HT-29 (cell line): Measurements from ENCODE around the gene CIAO1. TPM values are rescaled to one million over a fixed set of nuclear protein-coding genes. Genes with fewer than 3 reads are reported as not detected.

Source experiments
- total RNA-seq: library from RNA; depleted of rRNA; stranded (reverse); fragments of >200 nt; shearing (Covaris generic); gene quantifications from 2 replicates; pipeline ENCODE4 v1.2.3, GENCODE V29; 2014; rRNA removed

Gene CIAO1
- total RNA-seq, 1 experiment from 2014 or later, result 169 TPM

Other genes starting within 250 kb of the CIAO1 start
- gene GPAT2, start 231.3 kb upstream of the CIAO1 start, total RNA-seq, result not detected in 2 replicates
- gene ADRA2B, start 149.7 kb upstream of the CIAO1 start, total RNA-seq, result 0.46 TPM in 1 of 2 replicates, not detected in the other
- 0.18 and 2.5 TPM in 2 replicates for gene ASTL, start 127.7 kb upstream of the CIAO1 start, total RNA-seq
- gene DUSP2, start 120.8 kb upstream of the CIAO1 start, total RNA-seq, result 73.5 and 75.7 TPM in 2 replicates
- gene STARD7, start 57.4 kb upstream of the CIAO1 start, total RNA-seq, result 133 and 166 TPM in 2 replicates
- gene TMEM127, start 228 bp upstream of the CIAO1 start, total RNA-seq, result 26.2 and 33.1 TPM in 2 replicates
- 82.2 and 86.3 TPM in 2 replicates for gene SNRNP200, start 39.3 kb downstream of the CIAO1 start, total RNA-seq
- not detected in 2 replicates for gene ITPRIPL1, start 59.1 kb downstream of the CIAO1 start, total RNA-seq
- 24.5 and 28.6 TPM in 2 replicates for gene NCAPH, start 69.5 kb downstream of the CIAO1 start, total RNA-seq
- gene NEURL3, start 239.1 kb downstream of the CIAO1 start, total RNA-seq, result 3.8 and 4.3 TPM in 2 replicates